Endothelial cell (in vitro differentiated cells): Measurements from ENCODE around the gene MRPS23. TPM values are rescaled to one million over a fixed set of nuclear protein-coding genes. Genes with fewer than 3 reads are reported as not detected.

Experiments used
- DNase-seq: peaks from one replicate; pipeline ENCODE4 v3.0.0; 2021; ENCODE audit warnings: low spot score
- H3K27ac Mint-ChIP-seq: one replicate; pipeline ENCODE4 v1.8.0; 2021; ENCODE audit warnings: mixed read lengths, inconsistent platforms; ENCODE audit not compliant: unreplicated experiment
- H3K27me3 Mint-ChIP-seq: one replicate; pipeline ENCODE4 v1.8.0; 2021; ENCODE audit warnings: mild to moderate bottlenecking, moderate library complexity, mixed read lengths, inconsistent platforms; ENCODE audit not compliant: unreplicated experiment
- H3K36me3 Mint-ChIP-seq: one replicate; pipeline ENCODE4 v1.8.0; 2021; ENCODE audit warnings: mild to moderate bottlenecking, low read depth, mixed read lengths, inconsistent platforms; ENCODE audit not compliant: unreplicated experiment
- H3K4me1 Mint-ChIP-seq: one replicate; pipeline ENCODE4 v1.8.0; 2021; ENCODE audit warnings: mild to moderate bottlenecking, mixed read lengths, inconsistent platforms; ENCODE audit not compliant: unreplicated experiment
- H3K4me3 Mint-ChIP-seq: one replicate; pipeline ENCODE4 v1.8.0; 2021; ENCODE audit warnings: mild to moderate bottlenecking, mixed read lengths, inconsistent platforms; ENCODE audit not compliant: unreplicated experiment
- H3K9me3 Mint-ChIP-seq: one replicate; pipeline ENCODE4 v1.8.0; 2021; ENCODE audit warnings: mixed read lengths, inconsistent platforms; ENCODE audit not compliant: unreplicated experiment
- CTCF ChIP-seq: fragments of 200-600 bp; sonication (generic); IDR thresholded peaks from one replicate; pipeline ENCODE4 v1.5.0; 2021; ENCODE audit warnings: antibody characterized with exemption; ENCODE audit not compliant: unreplicated experiment
- total RNA-seq: library from RNA; stranded (reverse); fragmentation: NEBNext Ultra II Directional; extraction: Animal tissue kit (Norgen Biotek cat#: 25700); gene quantifications from one replicate; pipeline ENCODE4 v1.2.1, GENCODE V29; 2021; ENCODE audit not compliant: unreplicated experiment

Gene MRPS23
- total RNA-seq, 1 donor from 2014 or later: 39.3 TPM

- Mint-ChIP-seq H3K36me3 (peaks cover 6% of the 10 kb centered on the region), H3K9me3 (no peaks in the 10 kb centered on the region), H3K27me3 (peaks cover 12% of the 10 kb centered on the region), H3K4me1 (peaks cover 29% of the 10 kb centered on the region), H3K4me3 (no peak overlapping the region), H3K27ac (peak overlapping the region; percentile 61)
- DNase-seq: no peak
- TF ChIP-seq CTCF: no peak
These were observed 45.0 kb upstream of the MRPS23 start for GRCh38 chr17:57894848-57895247.

GRCh38 chr17:57892820-57893595 lies 43.2 kb upstream of the MRPS23 start:
- no peaks in the 10 kb centered on the region for H3K9me3 Mint-ChIP-seq
- H3K36me3 Mint-ChIP-seq: peaks cover 6% of the 10 kb centered on the region
- H3K27me3 Mint-ChIP-seq: peaks cover 12% of the 10 kb centered on the region
- H3K4me3 Mint-ChIP-seq: no peak overlapping the region
- peak overlapping the region; percentile 94 for H3K27ac Mint-ChIP-seq
- peaks cover 23% of the 10 kb centered on the region for H3K4me1 Mint-ChIP-seq
- peak; percentile 25 for TF ChIP-seq CTCF
- no peak for DNase-seq

- DNase-seq: peak; percentile 96
- H3K9me3 Mint-ChIP-seq: no peaks in the 10 kb centered on the region
- H3K4me1 Mint-ChIP-seq: peaks cover 23% of the 10 kb centered on the region
- H3K36me3 Mint-ChIP-seq: peaks cover 6% of the 10 kb centered on the region
- H3K4me3 Mint-ChIP-seq: no peak overlapping the region
- peak; percentile 94 for TF ChIP-seq CTCF
- H3K27ac Mint-ChIP-seq: peak overlapping the region; percentile 94
- peaks cover 12% of the 10 kb centered on the region for H3K27me3 Mint-ChIP-seq
These were observed 42.4 kb upstream of the MRPS23 start for GRCh38 chr17:57892146-57892819.

GRCh38 chr17:57890857-57891232 lies 41.0 kb upstream of the MRPS23 start:
- Mint-ChIP-seq H3K27me3 (peaks cover 9% of the 10 kb centered on the region), H3K4me3 (no peak overlapping the region), H3K27ac (no peak overlapping the region), H3K36me3 (peaks cover 6% of the 10 kb centered on the region), H3K9me3 (no peaks in the 10 kb centered on the region), H3K4me1 (peaks cover 20% of the 10 kb centered on the region)
- no peak for DNase-seq
- TF ChIP-seq CTCF: no peak
